Loucy (cell line): ENCODE measurements around the gene GSK3B.

ENCODE experiments used
- H2AFZ ChIP-seq: fragments of 200-600 bp; sonication (generic); 2 replicates; pipeline ENCODE4 v1.6.0; 2016; ENCODE audit warnings: antibody characterized with exemption, mild to moderate bottlenecking, low read length, moderate library complexity
- H3F3A ChIP-seq: fragments of 200-600 bp; 2 replicates; pipeline ENCODE4 v1.6.0; 2016; ENCODE audit warnings: antibody characterized with exemption, low read depth, mild to moderate bottlenecking
- H3K27me3 ChIP-seq: fragments of 200-600 bp; sonication (generic); 2 replicates; pipeline ENCODE4 v1.6.1; 2014; ENCODE audit warnings: low read length, mild to moderate bottlenecking; ENCODE audit not compliant: insufficient read depth, poor library complexity, severe bottlenecking
- H3K36me3 ChIP-seq: fragments of 200-600 bp; sonication (generic); 2 replicates; pipeline ENCODE4 v1.6.1; 2016; ENCODE audit warnings: low read length; ENCODE audit not compliant: insufficient read depth
- H3K4me1 ChIP-seq: fragments of 200-600 bp; sonication (generic); 2 replicates; pipeline ENCODE4 v1.5.1; 2014; ENCODE audit warnings: low read length, mild to moderate bottlenecking; ENCODE audit not compliant: insufficient read depth, poor library complexity, severe bottlenecking
- H3K4me2 ChIP-seq: fragments of 200-600 bp; sonication (generic); 2 replicates; pipeline ENCODE4 v1.6.0; 2014; ENCODE audit warnings: antibody characterized with exemption, low read length, low read depth, mild to moderate bottlenecking; ENCODE audit not compliant: poor library complexity, severe bottlenecking
- H3K4me3 ChIP-seq: fragments of 200-600 bp; sonication (generic); 2 replicates; pipeline ENCODE4 v1.5.1; 2014; ENCODE audit warnings: low read length, mild to moderate bottlenecking, mixed read lengths; ENCODE audit not compliant: poor library complexity, severe bottlenecking
- H3K79me2 ChIP-seq: fragments of 200-600 bp; sonication (generic); 2 replicates; pipeline ENCODE4 v1.6.1; 2014; ENCODE audit warnings: low read length; ENCODE audit not compliant: insufficient read depth
- H3K9ac ChIP-seq: fragments of 200-600 bp; sonication (generic); 2 replicates; pipeline ENCODE4 v1.6.0; 2014; ENCODE audit warnings: mild to moderate bottlenecking, low read depth, low read length, moderate library complexity; ENCODE audit not compliant: poor library complexity, severe bottlenecking
- H3K9me2 ChIP-seq: fragments of 200-600 bp; sonication (generic); replicated peaks from 2 replicates; pipeline ENCODE4 v1.6.1; 2016; ENCODE audit warnings: low read depth, low read length, mixed read lengths
- H3K9me3 ChIP-seq: fragments of 200-600 bp; sonication (generic); 2 replicates; pipeline ENCODE4 v1.6.1; 2014; ENCODE audit warnings: mild to moderate bottlenecking, antibody characterized with exemption, low read length, low read depth; ENCODE audit not compliant: insufficient read depth
- H4K20me1 ChIP-seq: fragments of 200-600 bp; sonication (generic); 2 replicates; pipeline ENCODE4 v1.6.0; 2014; ENCODE audit warnings: antibody characterized with exemption, low read length, mild to moderate bottlenecking; ENCODE audit not compliant: insufficient read depth, poor library complexity, severe bottlenecking
- EZH2phosphoT487 ChIP-seq: fragments of 200-600 bp; IDR thresholded peaks from 2 replicates; pipeline ENCODE4 v1.6.1; 2018; ENCODE audit warnings: antibody characterized with exemption, mild to moderate bottlenecking, moderate library complexity, borderline replicate concordance
- TF ChIP-seq, protein P1 (sequence below): fragments of 200-600 bp; sonication (generic); conservative IDR thresholded peaks from 2 replicates; pipeline ENCODE4 v1.5.1; 2014; ENCODE audit warnings: mild to moderate bottlenecking, antibody characterized with exemption, low read length

The GSK3B gene

GRCh38 chr3:119809249-119810017 is 284.8 kb downstream of the GSK3B start:
- Histone ChIP-seq H2AFZ (no peak overlapping the region), H3K9ac (no peak overlapping the region), H3K9me2 (no peaks in the 10 kb centered on the region), H3F3A (no peaks in the 10 kb centered on the region), H3K27me3 (no peaks in the 10 kb centered on the region), H3K4me3 (no peak overlapping the region), H3K9me3 (no peaks in the 10 kb centered on the region), H3K36me3 (no peaks in the 10 kb centered on the region), H3K4me1 (no peaks in the 10 kb centered on the region), H4K20me1 (no peaks in the 10 kb centered on the region), H3K79me2 (no peaks in the 10 kb centered on the region), H3K4me2 (no peak overlapping the region)
- TF ChIP-seq, protein P1, sequence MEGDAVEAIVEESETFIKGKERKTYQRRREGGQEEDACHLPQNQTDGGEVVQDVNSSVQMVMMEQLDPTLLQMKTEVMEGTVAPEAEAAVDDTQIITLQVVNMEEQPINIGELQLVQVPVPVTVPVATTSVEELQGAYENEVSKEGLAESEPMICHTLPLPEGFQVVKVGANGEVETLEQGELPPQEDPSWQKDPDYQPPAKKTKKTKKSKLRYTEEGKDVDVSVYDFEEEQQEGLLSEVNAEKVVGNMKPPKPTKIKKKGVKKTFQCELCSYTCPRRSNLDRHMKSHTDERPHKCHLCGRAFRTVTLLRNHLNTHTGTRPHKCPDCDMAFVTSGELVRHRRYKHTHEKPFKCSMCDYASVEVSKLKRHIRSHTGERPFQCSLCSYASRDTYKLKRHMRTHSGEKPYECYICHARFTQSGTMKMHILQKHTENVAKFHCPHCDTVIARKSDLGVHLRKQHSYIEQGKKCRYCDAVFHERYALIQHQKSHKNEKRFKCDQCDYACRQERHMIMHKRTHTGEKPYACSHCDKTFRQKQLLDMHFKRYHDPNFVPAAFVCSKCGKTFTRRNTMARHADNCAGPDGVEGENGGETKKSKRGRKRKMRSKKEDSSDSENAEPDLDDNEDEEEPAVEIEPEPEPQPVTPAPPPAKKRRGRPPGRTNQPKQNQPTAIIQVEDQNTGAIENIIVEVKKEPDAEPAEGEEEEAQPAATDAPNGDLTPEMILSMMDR: no peak
- no peak for TF ChIP-seq EZH2phosphoT487

DNA sequence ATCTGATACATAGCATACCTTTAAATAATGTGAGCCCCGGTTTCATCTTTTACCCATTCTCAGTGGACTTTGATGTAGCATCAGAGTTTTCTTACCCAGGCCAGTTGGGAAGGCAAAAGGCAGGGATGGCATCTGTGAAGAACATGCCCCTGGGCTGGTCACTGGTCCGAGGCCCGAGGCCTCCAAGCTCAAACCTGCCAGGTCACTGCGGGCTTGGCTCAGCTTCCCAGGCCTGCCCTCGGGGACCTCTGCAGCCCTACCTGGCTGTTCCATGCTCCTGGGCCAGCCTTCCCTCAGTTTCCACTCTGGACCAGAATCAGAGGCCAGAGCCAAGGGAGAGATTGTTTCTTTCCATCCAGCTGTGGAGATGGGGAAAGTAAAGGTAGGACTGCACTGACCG is 285.4 kb downstream of the GSK3B start:
- no peaks in the 10 kb centered on the region for H3K4me1 ChIP-seq
- no peaks in the 10 kb centered on the region for H3K9me2 ChIP-seq
- H3K4me2 ChIP-seq: no peak overlapping the region
- no peaks in the 10 kb centered on the region for H3K27me3 ChIP-seq
- TF ChIP-seq, protein P1: no peak
- no peak for TF ChIP-seq EZH2phosphoT487
- H2AFZ ChIP-seq: no peak overlapping the region
- no peaks in the 10 kb centered on the region for H3K36me3 ChIP-seq
- no peaks in the 10 kb centered on the region for H4K20me1 ChIP-seq
- H3K4me3 ChIP-seq: no peak overlapping the region
- no peaks in the 10 kb centered on the region for H3K79me2 ChIP-seq
- no peaks in the 10 kb centered on the region for H3F3A ChIP-seq
- no peak overlapping the region for H3K9ac ChIP-seq
- H3K9me3 ChIP-seq: no peaks in the 10 kb centered on the region

DNA sequence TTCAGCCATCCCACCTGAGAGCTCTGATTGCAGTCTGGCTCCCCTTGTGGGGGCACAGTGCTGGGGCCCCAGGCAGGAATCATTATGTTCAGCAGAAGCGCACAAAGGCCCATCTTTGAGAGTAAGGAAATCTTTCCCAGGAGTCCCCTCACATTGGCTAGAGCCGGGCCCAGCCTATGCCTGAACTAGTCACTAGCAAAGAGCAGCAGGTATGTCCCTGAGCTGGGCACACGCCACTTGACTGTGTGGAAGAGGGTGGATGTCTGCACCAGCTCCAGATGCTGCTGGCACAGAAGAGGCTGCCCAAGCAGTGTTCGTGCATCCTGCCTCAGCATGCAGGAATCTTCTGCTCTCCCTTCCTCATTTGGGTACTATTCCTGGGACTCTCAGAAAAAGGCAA is 286.0 kb downstream of the GSK3B start:
- no peak overlapping the region for H2AFZ ChIP-seq
- H4K20me1 ChIP-seq: no peaks in the 10 kb centered on the region
- no peak overlapping the region for H3K4me3 ChIP-seq
- TF ChIP-seq EZH2phosphoT487: no peak
- TF ChIP-seq, protein P1: no peak
- H3F3A ChIP-seq: no peaks in the 10 kb centered on the region
- H3K36me3 ChIP-seq: no peaks in the 10 kb centered on the region
- no peak overlapping the region for H3K4me2 ChIP-seq
- no peaks in the 10 kb centered on the region for H3K27me3 ChIP-seq
- no peaks in the 10 kb centered on the region for H3K9me3 ChIP-seq
- H3K79me2 ChIP-seq: no peaks in the 10 kb centered on the region
- H3K9me2 ChIP-seq: no peaks in the 10 kb centered on the region
- no peak overlapping the region for H3K9ac ChIP-seq
- H3K4me1 ChIP-seq: no peaks in the 10 kb centered on the region
